WTC11 (cell line): Measurements from ENCODE around the gene PRKD1. TPM values are rescaled to one million over a fixed set of nuclear protein-coding genes. Genes with fewer than 3 reads are reported as not detected.

Experiments used
- ATAC-seq: fragments of 200-7000 bp; cut with Tn5 transposase; 2 replicates; pipeline ENCODE4 v1.10.0; 2021; ENCODE audit warnings: mild to moderate bottlenecking, moderate library complexity
- CTCF ChIA-PET: fragments of 300-600 bp; sonication (Branson Sonifier 250); formaldehyde crosslinking; loops from one replicate; lab custom pipeline; 2021; ENCODE audit warnings: antibody characterized with exemption; lab: Charles Lee
- POLR2A ChIA-PET: fragments of 350-600 bp; sonication (Branson Sonifier 250); formaldehyde crosslinking; loops from one replicate; lab custom pipeline; 2021; ENCODE audit warnings: antibody characterized with exemption; lab: Charles Lee
- DNase-seq: peaks from one replicate; pipeline ENCODE4 v3.0.0; 2021; ENCODE audit warnings: low spot score
- H3K27ac Mint-ChIP-seq: 2 replicates; pipeline ENCODE4 v1.8.0; 2021; ENCODE audit warnings: mixed read lengths
- H3K27me3 Mint-ChIP-seq: 2 replicates; pipeline ENCODE4 v1.8.0; 2021; ENCODE audit warnings: low read depth, mild to moderate bottlenecking, moderate library complexity, mixed read lengths
- H3K36me3 Mint-ChIP-seq: 2 replicates; pipeline ENCODE4 v1.8.0; 2021; ENCODE audit warnings: mixed read lengths
- H3K4me1 Mint-ChIP-seq: 2 replicates; pipeline ENCODE4 v1.8.0; 2022; ENCODE audit warnings: mixed read lengths
- H3K4me3 Mint-ChIP-seq: 2 replicates; pipeline ENCODE4 v1.8.0; 2021; ENCODE audit warnings: mild to moderate bottlenecking, moderate library complexity, mixed read lengths
- H3K9me3 Mint-ChIP-seq: 2 replicates; pipeline ENCODE4 v1.8.0; 2021; ENCODE audit warnings: mixed read lengths
- ATF1 ChIP-seq: sonication (generic); formaldehyde crosslinking; IDR thresholded peaks from 2 replicates; pipeline ENCODE4 v1.8.1; 2023; ENCODE audit warnings: mild to moderate bottlenecking, moderate library complexity, missing genetic modification reagents
- CREM ChIP-seq: sonication (generic); formaldehyde crosslinking; IDR thresholded peaks from 2 replicates; pipeline ENCODE4 v1.8.1; 2022; ENCODE audit warnings: mild to moderate bottlenecking, missing genetic modification reagents, moderate library complexity
- ELF4 ChIP-seq: sonication (generic); formaldehyde crosslinking; IDR thresholded peaks from 2 replicates; pipeline ENCODE4 v1.8.1; 2022; ENCODE audit warnings: low read depth, mild to moderate bottlenecking, moderate library complexity, missing genetic modification reagents
- EMX1 ChIP-seq: fragments of 250-450 bp; sonication (Bioruptor Pico); IDR thresholded peaks from 2 replicates; pipeline ENCODE4 v1.8.0; 2021; ENCODE audit warnings: mild to moderate bottlenecking
- ESRRA ChIP-seq: sonication (generic); formaldehyde crosslinking; IDR thresholded peaks from 2 replicates; pipeline ENCODE4 v1.8.1; 2022; ENCODE audit warnings: mild to moderate bottlenecking, missing genetic modification reagents, borderline replicate concordance
- JAZF1 ChIP-seq: fragments of 250-450 bp; sonication (Bioruptor Pico); IDR thresholded peaks from 2 replicates; pipeline ENCODE4 v1.9.0; 2021; ENCODE audit warnings: moderate library complexity, mild to moderate bottlenecking, inconsistent platforms
- NR2C2 ChIP-seq: sonication (generic); formaldehyde crosslinking; IDR thresholded peaks from 2 replicates; pipeline ENCODE4 v1.8.0; 2022; ENCODE audit warnings: mild to moderate bottlenecking, missing genetic modification reagents
- NR3C1 ChIP-seq: sonication (generic); formaldehyde crosslinking; conservative IDR thresholded peaks from 2 replicates; pipeline ENCODE4 v1.8.1; 2023; ENCODE audit warnings: low read depth, mild to moderate bottlenecking, missing genetic modification reagents
- PRRX2 ChIP-seq: fragments of 250-450 bp; sonication (Bioruptor Pico); IDR thresholded peaks from 2 replicates; pipeline ENCODE4 v1.8.0; 2021; ENCODE audit warnings: mild to moderate bottlenecking
- RELA ChIP-seq: sonication (generic); formaldehyde crosslinking; IDR thresholded peaks from 2 replicates; pipeline ENCODE4 v1.8.1; 2022; ENCODE audit warnings: missing genetic modification reagents, mild to moderate bottlenecking, borderline replicate concordance
- SOX15 ChIP-seq: fragments of 250-450 bp; sonication (Bioruptor Pico); IDR thresholded peaks from 2 replicates; pipeline ENCODE4 v1.9.0; 2021; ENCODE audit warnings: mild to moderate bottlenecking
- TCF7 ChIP-seq: sonication (generic); formaldehyde crosslinking; IDR thresholded peaks from 2 replicates; pipeline ENCODE4 v1.8.0; 2022; ENCODE audit warnings: mild to moderate bottlenecking, low read depth, missing genetic modification reagents, moderate library complexity
- TP53 ChIP-seq: sonication (generic); formaldehyde crosslinking; IDR thresholded peaks from 2 replicates; pipeline ENCODE4 v1.8.1; 2023; ENCODE audit warnings: mild to moderate bottlenecking, missing genetic modification reagents
- ZNF671 ChIP-seq: fragments of 250-450 bp; sonication (Bioruptor Pico); IDR thresholded peaks from 2 replicates; pipeline ENCODE4 v1.8.0; 2021; ENCODE audit warnings: mild to moderate bottlenecking
- total RNA-seq: library from RNA; stranded (reverse); gene quantifications from 3 replicates; pipeline ENCODE4 v1.2.3, GENCODE V29; 2021
- TF ChIP-seq, protein P1 (sequence below): fragments of 250-450 bp; sonication (Bioruptor Pico); conservative IDR thresholded peaks from 2 replicates; pipeline ENCODE4 v1.9.0; 2021; ENCODE audit warnings: mild to moderate bottlenecking
- TF ChIP-seq, protein P2 (sequence below): fragments of 250-450 bp; sonication (Bioruptor Pico); IDR thresholded peaks from 2 replicates; pipeline ENCODE4 v2.1.2; 2022; ENCODE audit warnings: mild to moderate bottlenecking, moderate library complexity
- TF ChIP-seq, protein P3 (sequence below): sonication (generic); formaldehyde crosslinking; IDR thresholded peaks from 2 replicates; pipeline ENCODE4 v1.8.0; 2022; ENCODE audit warnings: missing genetic modification reagents
- TF ChIP-seq, protein P4 (sequence below): sonication (generic); formaldehyde crosslinking; conservative IDR thresholded peaks from 2 replicates; pipeline ENCODE4 v1.8.1; 2022; ENCODE audit warnings: mild to moderate bottlenecking, missing genetic modification reagents
- TF ChIP-seq, protein P5 (sequence below): sonication (generic); formaldehyde crosslinking; IDR thresholded peaks from 2 replicates; pipeline ENCODE4 v1.8.1; 2022; ENCODE audit warnings: mild to moderate bottlenecking, missing genetic modification reagents, moderate library complexity, borderline replicate concordance

Gene PRKD1
- total RNA-seq, 1 experiment from 2014 or later: 7.6 TPM

DNA sequence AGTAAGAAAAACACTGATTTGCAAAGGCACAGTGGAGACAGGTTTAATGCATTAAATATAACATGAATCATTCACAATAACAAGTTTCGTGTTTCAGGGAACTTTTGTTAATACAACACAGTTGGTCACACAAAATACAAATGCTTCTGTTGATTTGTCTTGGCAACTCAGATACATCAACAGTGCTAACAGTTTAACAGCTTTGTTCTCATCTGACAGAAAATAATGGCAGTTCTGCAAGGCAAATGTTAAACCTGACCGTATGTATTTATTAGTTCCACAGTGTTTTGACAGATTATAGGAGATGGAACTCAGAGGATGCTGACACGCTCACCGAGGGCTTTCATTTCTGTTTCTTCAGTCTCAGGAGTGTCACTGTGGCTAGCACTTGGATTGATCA, 350.7 kb downstream of the PRKD1 start:
- Mint-ChIP-seq H3K27ac (no peak overlapping the region), H3K4me1 (peaks cover 8% of the 10 kb centered on the region), H3K36me3 (no peaks in the 10 kb centered on the region), H3K27me3 (no peaks in the 10 kb centered on the region), H3K9me3 (peaks cover 7% of the 10 kb centered on the region)
- ChIA-PET CTCF (no interaction called here), POLR2A (no interaction called here)
- DNase-seq: no peak
- no peak for TF ChIP-seq ELF4 (CRISPR knock-in tag)
- TF ChIP-seq, protein P1, sequence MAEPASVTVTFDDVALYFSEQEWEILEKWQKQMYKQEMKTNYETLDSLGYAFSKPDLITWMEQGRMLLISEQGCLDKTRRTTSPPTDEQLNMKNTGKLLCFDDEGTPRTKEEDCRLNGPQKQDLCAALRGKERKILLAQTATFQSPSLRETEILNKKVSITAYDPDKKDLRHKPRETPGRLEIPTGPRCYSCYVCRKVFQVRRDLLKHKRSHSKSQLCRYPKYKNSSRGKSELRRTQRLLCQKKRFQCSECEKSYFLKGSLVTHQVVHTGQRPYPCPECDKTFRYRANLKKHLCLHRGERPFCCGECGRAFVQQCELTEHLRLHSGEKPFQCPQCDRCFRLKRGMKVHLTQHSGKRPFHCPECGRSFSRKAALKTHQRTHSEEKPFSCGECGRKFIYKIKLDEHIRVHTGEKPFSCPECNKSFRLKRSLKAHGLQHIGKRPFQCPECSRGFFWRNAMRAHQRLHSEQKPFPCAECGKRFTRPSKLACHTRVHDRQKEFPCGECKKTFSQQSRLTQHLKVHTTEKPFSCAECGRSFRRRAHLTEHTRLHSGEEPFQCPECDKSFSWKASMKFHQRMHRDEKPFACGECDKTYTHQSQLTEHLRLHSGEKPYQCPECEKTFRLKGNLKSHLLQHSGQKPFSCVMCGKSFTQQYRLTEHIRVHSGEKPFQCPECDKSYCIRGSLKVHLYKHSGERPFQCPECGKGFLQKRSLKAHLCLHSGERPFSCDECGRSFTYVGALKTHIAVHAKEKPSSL (CRISPR knock-in tag): no peak
- no peak for TF ChIP-seq SOX15 (CRISPR knock-in tag)
- TF ChIP-seq, protein P2, sequence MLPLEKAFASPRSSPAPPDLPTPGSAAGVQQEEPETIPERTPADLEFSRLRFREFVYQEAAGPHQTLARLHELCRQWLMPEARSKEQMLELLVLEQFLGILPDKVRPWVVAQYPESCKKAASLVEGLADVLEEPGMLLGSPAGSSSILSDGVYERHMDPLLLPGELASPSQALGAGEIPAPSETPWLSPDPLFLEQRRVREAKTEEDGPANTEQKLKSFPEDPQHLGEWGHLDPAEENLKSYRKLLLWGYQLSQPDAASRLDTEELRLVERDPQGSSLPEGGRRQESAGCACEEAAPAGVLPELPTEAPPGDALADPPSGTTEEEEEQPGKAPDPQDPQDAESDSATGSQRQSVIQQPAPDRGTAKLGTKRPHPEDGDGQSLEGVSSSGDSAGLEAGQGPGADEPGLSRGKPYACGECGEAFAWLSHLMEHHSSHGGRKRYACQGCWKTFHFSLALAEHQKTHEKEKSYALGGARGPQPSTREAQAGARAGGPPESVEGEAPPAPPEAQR (CRISPR knock-in tag): no peak
- TF ChIP-seq, all 79 proteins: peak for 0
- no peak for ATAC-seq
- no peak overlapping the region for H3K4me3 Mint-ChIP-seq

DNA sequence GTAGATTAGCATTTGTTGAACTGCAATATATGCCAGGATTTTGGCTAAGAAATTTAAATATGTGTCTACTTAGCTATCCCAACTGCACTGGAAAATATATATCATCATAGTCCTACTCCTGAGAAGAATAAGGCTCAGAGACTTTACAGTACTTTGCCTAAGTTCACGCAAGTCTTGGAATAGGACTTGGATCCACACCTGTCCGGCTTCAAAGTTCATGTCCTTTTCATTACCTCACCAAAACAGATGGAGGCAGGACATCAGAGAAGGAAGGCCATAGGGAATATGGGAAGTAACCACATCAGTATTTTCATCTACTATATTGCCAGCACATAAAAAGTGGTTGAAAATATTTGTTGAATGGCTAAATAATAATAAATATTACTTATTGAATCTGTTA, 358.5 kb downstream of the PRKD1 start:
- peaks cover 46% of the 10 kb centered on the region for H3K9me3 Mint-ChIP-seq
- H3K27me3 Mint-ChIP-seq: no peaks in the 10 kb centered on the region; the same call in 1 of the 2 replicates
- H3K4me1 Mint-ChIP-seq: peaks cover under 1% of the 10 kb centered on the region
- peaks cover 26% of the 10 kb centered on the region for H3K36me3 Mint-ChIP-seq
- TF ChIP-seq, protein P3, sequence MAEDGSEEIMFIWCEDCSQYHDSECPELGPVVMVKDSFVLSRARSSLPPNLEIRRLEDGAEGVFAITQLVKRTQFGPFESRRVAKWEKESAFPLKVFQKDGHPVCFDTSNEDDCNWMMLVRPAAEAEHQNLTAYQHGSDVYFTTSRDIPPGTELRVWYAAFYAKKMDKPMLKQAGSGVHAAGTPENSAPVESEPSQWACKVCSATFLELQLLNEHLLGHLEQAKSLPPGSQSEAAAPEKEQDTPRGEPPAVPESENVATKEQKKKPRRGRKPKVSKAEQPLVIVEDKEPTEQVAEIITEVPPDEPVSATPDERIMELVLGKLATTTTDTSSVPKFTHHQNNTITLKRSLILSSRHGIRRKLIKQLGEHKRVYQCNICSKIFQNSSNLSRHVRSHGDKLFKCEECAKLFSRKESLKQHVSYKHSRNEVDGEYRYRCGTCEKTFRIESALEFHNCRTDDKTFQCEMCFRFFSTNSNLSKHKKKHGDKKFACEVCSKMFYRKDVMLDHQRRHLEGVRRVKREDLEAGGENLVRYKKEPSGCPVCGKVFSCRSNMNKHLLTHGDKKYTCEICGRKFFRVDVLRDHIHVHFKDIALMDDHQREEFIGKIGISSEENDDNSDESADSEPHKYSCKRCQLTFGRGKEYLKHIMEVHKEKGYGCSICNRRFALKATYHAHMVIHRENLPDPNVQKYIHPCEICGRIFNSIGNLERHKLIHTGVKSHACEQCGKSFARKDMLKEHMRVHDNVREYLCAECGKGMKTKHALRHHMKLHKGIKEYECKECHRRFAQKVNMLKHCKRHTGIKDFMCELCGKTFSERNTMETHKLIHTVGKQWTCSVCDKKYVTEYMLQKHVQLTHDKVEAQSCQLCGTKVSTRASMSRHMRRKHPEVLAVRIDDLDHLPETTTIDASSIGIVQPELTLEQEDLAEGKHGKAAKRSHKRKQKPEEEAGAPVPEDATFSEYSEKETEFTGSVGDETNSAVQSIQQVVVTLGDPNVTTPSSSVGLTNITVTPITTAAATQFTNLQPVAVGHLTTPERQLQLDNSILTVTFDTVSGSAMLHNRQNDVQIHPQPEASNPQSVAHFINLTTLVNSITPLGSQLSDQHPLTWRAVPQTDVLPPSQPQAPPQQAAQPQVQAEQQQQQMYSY: no peak
- TF ChIP-seq TP53 (CRISPR knock-in tag): no peak
- no peak for TF ChIP-seq ZNF671 (CRISPR knock-in tag)
- TF ChIP-seq JAZF1 (CRISPR knock-in tag): no peak
- ChIA-PET POLR2A (no interaction called here), CTCF (no interaction called here)
- ATAC-seq (no peak), DNase-seq (no peak)
- no peak overlapping the region for H3K27ac Mint-ChIP-seq
- no peak overlapping the region for H3K4me3 Mint-ChIP-seq

DNA sequence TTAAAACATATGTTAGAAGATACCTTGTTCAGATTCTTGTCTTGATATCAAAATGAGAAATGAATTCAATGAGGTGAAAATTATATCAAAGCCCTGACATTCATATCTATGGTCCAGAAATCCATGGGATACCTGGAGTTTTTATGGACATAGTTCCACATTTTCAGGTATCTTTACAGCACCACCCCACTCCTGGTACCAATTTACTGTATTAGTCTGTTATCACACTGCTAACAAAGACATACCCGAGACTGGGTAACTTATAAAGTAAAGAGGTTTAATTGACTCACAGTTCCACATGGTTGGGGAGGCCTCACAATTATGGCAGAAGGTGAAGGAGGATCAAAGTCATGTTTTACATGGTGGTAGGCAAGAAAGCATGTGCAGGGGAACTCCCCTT, 361.5 kb downstream of the PRKD1 start:
- peaks cover 26% of the 10 kb centered on the region for H3K36me3 Mint-ChIP-seq
- no peak overlapping the region for H3K27ac Mint-ChIP-seq
- H3K27me3 Mint-ChIP-seq: no peaks in the 10 kb centered on the region; the same call in 1 of the 2 replicates
- ATAC-seq: no peak
- no peak overlapping the region for H3K4me3 Mint-ChIP-seq
- TF ChIP-seq, protein P4, sequence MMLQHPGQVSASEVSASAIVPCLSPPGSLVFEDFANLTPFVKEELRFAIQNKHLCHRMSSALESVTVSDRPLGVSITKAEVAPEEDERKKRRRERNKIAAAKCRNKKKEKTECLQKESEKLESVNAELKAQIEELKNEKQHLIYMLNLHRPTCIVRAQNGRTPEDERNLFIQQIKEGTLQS (CRISPR knock-in tag): no peak
- TF ChIP-seq CREM (CRISPR knock-in tag): no peak
- TF ChIP-seq, protein P5, sequence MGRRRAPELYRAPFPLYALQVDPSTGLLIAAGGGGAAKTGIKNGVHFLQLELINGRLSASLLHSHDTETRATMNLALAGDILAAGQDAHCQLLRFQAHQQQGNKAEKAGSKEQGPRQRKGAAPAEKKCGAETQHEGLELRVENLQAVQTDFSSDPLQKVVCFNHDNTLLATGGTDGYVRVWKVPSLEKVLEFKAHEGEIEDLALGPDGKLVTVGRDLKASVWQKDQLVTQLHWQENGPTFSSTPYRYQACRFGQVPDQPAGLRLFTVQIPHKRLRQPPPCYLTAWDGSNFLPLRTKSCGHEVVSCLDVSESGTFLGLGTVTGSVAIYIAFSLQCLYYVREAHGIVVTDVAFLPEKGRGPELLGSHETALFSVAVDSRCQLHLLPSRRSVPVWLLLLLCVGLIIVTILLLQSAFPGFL (CRISPR knock-in tag): no peak
- TF ChIP-seq NR3C1 (CRISPR knock-in tag): no peak
- TF ChIP-seq, protein P3: no peak
- TF ChIP-seq ESRRA (CRISPR knock-in tag): no peak
- no peak for TF ChIP-seq NR2C2
- no peak for TF ChIP-seq RELA (CRISPR knock-in tag)
- no peak for TF ChIP-seq TCF7 (CRISPR knock-in tag)
- no peak for TF ChIP-seq ATF1 (CRISPR knock-in tag)
- TF ChIP-seq ZNF671 (CRISPR knock-in tag): no peak
- no peak for TF ChIP-seq EMX1
- TF ChIP-seq PRRX2 (CRISPR knock-in tag): no peak
- DNase-seq: no peak
- POLR2A ChIA-PET: no interaction called here
- CTCF ChIA-PET: no interaction called here
- H3K4me1 Mint-ChIP-seq: no peaks in the 10 kb centered on the region; the same call in 1 of the 2 replicates
- peaks cover 37% of the 10 kb centered on the region for H3K9me3 Mint-ChIP-seq
